Measurements from ENCODE around the gene CSTF2T.

DNA sequence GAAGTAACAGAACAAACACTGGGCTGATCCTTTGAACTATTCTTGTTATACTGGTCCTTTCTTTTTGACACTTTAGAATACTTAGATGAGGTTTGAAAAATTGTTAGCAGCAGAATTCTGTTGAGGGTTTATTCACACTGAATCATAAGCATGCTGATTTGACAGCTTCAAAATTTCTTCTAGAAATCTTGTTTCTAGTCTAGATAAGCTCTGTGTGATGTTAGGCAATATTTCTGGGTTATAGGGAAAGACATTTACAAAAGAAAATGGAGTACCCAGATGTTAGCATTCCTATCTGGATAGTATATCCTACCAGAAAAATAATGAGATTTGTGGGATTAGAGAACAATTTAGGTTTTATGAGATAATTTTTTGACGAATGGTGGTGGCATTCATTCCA, 12.1 kb downstream of the CSTF2T start:
- TF ChIP-seq, protein P1, sequence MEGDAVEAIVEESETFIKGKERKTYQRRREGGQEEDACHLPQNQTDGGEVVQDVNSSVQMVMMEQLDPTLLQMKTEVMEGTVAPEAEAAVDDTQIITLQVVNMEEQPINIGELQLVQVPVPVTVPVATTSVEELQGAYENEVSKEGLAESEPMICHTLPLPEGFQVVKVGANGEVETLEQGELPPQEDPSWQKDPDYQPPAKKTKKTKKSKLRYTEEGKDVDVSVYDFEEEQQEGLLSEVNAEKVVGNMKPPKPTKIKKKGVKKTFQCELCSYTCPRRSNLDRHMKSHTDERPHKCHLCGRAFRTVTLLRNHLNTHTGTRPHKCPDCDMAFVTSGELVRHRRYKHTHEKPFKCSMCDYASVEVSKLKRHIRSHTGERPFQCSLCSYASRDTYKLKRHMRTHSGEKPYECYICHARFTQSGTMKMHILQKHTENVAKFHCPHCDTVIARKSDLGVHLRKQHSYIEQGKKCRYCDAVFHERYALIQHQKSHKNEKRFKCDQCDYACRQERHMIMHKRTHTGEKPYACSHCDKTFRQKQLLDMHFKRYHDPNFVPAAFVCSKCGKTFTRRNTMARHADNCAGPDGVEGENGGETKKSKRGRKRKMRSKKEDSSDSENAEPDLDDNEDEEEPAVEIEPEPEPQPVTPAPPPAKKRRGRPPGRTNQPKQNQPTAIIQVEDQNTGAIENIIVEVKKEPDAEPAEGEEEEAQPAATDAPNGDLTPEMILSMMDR (IDR thresholded peaks at IDR 0.05), result no peak
- no peak for TF ChIP-seq POLR2A (IDR thresholded peaks at IDR 0.05)

Data from tibial nerve (tissue), 3 donors.